Fibroblast of lung (primary cell): ENCODE data around the gene MELTF.

Experiments used
- CTCF ChIP-seq, 2 donors: IDR thresholded peaks in 1 of 2; conservative IDR thresholded peaks in 1 of 2; 1 replicate in 1 of 2; 2 replicates in 1 of 2; pipeline ENCODE4 v1.5.1; 2011 to 2012; ENCODE audit warnings: low read length in 2 of 2, control low read depth in 1 of 2, inconsistent platforms in 1 of 2, low read depth in 1 of 2, mild to moderate bottlenecking in 1 of 2
- EZH2 ChIP-seq: IDR thresholded peaks from 2 replicates; pipeline ENCODE4 v1.5.1; 2012; ENCODE audit warnings: low read length, control low read depth, mild to moderate bottlenecking; ENCODE audit errors: missing control alignments

GRCh38 chr3:196981657-196982056 is 48.0 kb downstream of the MELTF start:
- TF ChIP-seq EZH2: no peak
- TF ChIP-seq CTCF (conservative IDR thresholded peaks at IDR 0.05 in 1 of 2, IDR thresholded peaks at IDR 0.05 in 1 of 2; ENCODE audit: low read depth in 1 of 2, low read length in 2 of 2): no peak
